ENCODE data around the gene DYNC1H1.
A peak's percentile ranks its signal among the peaks of the same experiment; 100 is the strongest.

The DYNC1H1 gene

DNA sequence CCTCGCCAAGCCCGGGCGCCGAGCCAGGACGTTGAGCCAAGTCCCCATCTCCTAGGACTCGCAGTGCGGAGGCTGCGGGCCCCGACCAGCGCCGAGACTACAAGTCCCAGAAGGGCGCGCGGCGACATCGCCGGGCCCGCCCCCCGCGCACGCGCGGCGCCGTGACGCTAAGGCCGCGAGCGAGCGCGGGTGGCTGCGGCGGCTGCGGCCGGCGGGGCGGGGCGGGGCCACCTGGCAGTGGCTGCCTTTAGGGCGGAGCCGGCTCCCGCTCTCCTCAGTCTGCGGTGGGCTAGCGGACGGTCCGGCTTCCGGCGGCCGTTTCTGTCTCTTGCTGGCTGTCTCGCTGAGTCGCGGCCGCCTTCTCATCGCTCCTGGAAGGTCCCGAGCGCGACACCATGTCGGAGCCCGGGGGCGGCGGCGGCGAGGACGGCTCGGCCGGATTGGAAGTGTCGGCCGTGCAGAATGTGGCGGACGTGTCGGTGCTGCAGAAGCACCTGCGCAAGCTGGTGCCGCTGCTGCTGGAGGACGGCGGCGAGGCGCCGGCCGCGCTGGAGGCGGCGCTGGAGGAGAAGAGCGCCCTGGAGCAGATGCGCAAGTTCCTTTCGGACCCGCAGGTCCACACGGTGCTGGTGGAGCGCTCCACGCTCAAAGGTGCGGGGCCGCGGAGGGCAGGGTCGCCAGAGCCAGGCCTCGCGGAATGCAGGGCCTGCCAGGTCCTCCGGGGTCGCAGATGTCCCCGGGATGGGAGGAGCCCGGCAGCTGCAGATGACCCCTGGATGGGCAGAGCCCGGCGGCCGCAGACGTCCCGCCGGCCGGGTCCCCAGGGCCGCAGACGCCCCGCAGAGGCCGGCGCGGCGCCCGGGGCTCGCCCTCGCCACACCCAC lies at the start of gene DYNC1H1:
Gene DYNC1H1 (plus strand): TSS at position 277 of the 884 bp plus-strand sequence. CDS start 119 bp downstream, at position 396.
- peak; percentile 88 for DNase-seq

DNA sequence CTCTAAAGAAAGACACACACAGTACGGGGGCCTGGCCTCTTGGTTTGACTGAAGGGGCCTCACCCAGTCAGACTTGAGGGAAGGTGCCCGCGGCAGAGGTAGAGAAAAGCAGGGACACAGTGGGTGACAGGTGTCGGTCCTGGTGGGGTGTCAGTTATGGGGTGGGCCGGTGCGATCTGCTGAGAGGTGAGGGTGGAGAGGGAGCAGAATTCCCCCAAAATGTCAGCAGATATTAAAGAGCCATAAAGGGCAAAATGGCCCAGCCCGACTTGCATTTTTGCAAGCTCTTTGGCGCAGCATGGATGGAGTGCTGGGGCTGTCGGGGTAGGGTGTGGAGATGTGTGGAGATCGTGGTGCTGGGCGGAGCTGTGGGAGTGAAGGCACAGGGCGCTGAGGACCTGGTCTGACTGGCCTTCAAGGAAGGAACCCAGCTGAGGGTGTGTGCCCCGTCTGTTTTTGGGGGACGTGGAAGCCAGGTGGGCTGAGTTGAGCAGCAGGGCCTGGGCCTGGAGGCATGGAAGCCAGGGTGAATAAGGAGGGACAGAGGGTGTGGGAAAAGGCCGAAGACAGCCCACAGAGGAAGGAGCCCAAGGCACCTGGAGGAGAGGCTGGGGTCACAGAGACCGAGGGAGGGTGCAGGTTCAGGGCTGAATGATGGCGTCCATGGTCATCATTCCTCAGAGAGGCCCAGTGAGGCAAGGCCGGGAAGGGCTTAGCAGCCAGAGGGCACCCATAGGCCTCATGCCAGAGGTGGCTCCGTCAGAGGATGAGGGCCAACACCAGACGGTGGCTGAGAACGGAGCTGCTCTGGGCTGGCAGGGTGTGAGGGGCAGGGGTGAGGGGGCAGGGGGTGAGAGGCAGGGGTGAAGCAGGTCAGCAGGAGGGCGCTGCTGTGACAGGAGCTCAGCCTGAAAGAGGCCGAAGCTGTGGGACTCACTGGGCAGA lies 48.2 kb upstream of the DYNC1H1 start:
- no peak for DNase-seq

DNA sequence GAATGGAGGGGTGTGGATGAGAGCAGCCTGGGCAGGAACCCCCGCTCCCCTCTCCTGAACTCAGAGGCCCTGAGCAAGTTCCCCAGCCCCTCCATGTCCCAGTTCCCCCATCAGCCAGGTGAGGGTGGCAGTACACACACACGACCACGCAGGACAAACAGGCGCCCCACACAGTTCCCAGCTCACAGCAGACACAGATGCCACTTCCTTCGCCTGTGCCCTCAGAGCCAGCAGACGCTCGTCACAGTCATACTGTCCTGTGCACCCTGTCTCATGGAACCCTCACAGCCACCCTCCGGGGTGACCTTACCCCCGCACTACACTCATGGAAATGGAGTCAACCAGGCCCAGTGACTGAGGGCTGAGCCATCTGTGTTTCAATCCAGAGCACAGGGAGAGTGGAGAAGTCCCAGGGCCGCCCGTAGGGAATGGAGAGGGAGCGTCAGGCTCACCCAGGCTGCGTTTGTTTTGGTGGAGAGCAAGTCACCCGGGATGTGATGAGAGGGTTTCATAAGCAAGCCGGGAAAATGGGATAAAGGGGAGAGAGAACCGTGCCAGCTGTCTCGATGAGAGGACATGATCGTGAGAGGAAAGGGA lies 47.5 kb upstream of the DYNC1H1 start:
- DNase-seq, result no peak

DNA sequence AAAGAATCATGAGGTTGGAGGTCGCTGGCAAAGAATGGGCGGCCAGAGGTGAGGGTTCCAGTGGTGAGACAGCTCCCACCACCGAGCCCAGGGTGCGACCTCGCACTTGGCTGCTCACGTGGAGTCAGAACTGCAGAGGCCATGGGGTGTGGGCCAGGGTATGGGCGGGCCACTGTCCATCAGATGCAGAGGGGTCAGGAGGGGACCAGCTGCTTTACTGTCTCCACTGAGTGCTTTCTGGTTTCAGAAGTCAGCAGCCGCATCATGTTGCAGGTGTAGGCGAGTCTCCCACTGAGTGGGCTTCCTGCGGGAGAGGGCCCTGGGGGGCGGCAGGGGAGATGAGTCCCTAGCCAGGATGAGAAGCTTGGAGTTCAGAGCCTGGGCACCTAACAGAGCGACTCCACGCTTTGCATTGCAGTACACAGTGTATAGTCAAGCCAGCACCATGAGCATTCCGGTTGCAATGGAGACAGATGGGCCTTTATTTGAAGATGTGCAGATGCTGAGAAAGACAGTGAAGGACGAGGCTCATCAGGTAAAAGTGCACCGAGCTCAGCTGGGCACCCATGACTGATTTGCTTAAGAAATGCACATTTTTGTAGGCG lies 46.9 kb upstream of the DYNC1H1 start:
- no peak for DNase-seq

DNA sequence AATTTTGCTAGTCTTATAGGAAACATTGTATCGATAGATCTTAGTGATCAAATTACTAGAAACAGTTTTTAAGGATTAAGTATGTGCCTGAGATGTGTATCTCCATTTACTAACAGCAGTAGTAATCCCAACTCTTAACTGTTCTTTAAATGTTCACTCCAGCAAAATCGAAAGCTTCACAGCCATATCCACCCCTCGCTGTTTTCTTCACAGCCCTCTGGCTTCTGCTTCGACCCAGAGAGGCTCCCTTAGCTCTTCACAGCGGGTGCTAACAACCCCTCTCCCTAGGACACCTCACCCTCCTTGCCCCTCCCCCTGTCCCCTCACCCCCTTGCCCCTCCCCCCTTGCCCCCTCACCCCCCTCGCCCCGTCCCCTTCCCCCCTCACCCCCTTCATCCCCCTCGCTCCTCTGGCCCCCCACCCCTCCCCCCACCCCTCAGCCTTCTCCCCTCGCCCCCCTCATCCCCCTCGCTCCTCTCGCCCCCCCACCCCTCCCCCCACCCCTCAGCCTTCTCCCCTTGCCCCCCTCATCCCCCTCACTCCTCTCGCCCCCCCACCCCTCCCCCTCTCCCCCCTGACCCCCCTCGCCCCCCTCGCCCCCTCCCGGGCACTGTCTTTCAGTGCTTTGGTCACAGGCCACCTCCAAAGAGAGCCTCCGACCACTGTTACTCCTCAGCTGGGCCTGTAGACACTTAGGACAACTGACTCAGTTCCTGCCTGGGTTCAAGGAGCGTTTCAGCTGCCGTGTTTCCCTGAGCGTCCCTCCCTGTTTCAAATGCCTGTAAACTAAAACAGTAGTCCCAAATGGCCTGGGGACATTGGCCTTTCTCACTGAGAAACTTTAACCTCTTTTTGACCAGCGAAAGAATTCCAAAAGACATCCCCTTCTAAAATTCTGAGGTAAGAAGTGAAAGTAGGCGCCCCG lies 46.0 kb upstream of the DYNC1H1 start:
- no peak for DNase-seq

DNA sequence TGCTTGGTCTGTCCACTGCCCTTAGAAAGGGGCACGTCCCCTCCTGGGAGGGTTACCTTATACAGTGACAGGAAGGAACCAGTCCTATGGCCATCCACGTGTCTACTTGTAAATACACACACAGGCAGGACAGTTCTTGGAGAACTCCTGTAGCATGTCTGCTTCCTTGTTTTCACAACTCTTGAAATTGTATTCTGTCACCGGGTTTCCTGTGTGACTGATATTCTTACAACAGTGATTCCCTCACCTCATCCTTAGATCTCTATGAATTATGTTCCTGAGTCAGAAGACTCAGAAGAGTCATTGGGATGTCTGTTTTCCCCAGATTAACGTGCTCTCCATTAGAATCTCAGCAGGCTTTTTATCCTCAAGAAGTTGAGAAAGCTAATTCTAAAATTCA lies 44.1 kb upstream of the DYNC1H1 start:
- DNase-seq, result no peak

DNA sequence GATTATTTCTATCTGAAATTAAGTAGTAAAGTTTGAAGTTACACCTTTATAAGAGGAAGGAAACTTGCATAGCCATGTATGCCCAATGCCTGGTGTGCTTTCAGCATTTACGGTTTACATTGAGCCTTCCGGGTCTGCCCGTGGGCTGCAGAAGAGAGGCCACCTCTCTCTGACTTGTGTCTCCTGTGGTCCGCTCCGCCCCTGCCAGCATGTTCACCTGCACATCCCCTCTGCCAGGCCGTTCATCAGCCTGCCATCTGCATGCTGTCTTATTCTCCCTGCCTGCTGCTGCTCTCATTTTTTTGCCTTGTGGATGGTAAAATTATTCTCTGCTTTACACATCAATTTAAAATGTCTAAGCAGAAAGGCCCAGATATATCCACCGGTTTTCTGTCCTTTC lies 41.5 kb upstream of the DYNC1H1 start:
- DNase-seq, result no peak

DNA sequence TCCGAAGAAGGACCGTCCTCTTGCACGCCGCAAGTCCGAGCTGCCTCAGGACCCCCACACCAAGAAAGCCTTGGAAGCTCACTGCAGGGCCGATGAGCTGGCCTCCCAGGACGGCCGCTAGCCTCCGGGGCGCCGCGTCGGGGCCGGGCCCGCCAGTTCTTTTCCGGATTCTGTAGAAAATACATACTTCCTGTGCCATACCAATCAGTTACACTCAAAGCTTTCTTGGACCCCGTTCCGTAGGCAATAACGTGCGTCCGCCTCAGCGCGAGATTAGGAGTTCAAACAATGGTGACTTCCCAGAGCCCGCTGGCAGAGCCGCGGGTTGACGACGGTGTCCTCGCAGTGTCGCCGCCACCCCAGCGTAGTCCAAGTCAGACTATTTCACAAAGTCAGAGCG lies 39.2 kb upstream of the DYNC1H1 start:
- DNase-seq, result no peak

DNA sequence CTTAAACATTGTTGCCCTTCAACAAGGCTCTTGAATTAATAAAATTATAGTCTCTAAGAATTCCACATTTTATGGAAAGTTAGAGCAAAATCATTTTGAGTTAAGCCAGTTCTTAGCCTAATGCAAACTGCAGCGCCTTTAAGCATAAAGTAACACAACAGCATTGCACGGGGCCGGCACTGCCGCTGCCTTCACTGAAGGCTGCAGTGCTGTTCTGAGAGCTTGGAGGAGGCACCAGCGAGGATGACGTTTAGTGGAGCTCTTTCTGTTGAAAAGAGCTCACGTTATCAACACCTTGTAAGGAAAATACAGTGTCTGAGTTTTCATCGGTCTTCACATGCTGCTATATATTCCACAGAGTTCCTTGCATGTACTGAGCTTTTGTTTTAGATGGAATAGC lies 38.3 kb upstream of the DYNC1H1 start:
- DNase-seq, result no peak

DNA sequence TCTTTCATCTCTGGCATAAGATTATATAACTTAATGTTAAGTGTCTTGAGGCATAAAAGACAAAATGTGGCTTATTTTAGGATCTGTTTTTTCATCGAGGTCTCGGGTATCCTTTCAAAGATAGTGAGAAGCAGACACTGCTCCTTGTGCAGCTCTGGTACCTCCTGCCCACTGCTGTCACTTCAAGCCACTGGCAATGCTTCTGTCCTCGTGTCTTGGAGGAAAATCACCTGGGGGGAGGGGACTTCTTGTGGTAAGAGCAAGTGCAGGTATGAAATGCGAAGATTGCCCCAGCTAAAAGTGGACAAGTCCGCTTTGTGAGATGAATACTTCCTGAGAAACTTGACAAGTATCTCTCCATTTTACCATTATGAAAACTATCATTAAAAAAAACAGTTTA lies 37.8 kb upstream of the DYNC1H1 start:
- DNase-seq, result no peak

DNA sequence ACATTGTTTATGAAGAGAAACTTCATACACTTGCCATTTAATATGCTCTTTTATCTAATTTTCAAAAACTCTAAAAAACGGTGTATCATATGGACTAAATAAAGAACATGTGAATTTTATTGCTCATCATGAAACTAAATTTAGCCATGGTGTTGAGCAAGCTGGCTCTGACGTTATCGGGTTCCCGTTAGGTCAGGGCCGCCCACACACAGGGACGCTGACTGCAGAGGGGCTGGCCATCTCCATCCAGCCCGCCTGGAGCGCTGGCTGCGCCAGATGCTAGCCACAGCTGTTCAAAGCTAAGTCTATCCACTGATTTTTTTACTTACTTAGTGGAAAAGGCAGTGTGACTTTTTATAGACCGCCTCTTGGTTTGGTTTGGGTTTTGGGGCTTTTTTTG lies 36.5 kb upstream of the DYNC1H1 start:
- DNase-seq, result no peak

DNA sequence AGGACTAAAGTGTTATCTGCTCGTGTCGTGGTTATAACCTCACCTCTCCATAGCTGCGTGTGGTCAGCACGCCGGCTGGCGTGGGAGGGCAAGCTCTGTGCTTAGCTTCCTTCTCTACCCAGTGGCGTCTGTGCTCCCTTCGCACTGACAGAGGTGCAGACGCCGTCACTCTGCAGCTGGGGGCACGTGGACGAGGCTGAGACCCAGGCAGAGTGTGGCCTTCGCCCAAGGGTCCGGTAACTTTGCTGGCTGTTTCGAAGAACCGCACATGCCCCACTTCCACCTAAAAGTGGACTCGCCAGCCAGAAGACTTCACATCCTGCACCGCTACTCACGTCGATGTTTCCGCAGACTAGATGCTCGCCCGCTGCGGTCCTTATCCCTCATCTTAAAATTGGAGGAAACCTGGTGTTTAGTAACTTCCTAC lies 35.9 kb upstream of the DYNC1H1 start:
- no peak for DNase-seq

DNA sequence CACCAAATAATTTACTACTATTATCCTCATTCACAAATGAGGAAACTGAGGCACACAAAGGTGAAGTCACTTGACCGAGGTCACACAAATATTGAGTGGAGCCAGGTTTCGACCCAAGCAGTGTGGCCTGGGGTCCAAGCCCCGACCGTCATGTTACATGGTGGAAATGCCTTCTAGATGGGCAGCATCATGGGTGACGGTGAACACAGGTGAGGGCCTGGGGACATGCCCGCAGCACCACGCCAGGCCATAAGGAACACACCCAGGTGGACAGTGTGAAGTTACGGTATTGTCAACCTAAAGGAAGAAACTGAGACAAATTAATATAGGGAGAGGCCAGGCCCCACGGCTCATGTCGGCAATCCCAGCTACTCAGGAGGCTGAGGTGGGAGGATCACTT lies 35.3 kb upstream of the DYNC1H1 start:
- DNase-seq, result no peak

DNA sequence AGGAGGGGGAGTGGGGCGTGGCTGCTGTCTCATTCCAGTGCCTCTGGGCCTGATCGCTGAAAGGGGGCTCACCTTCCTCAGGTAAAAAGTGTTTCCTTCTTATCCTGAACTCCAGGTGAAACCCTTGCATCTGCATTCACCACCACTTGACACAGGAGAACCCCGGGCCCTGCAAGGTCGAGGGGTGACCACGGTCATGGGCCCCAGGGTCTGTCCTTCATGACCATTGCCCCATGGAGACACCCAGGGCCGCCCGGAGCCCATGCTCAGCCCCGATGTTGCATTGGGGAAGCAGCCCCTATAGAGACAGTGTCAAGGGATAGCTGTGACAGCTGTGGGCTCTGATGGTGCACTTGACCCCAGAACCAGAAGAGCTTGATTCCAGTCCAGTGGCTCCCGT lies 34.4 kb upstream of the DYNC1H1 start:
- no peak for DNase-seq

DNA sequence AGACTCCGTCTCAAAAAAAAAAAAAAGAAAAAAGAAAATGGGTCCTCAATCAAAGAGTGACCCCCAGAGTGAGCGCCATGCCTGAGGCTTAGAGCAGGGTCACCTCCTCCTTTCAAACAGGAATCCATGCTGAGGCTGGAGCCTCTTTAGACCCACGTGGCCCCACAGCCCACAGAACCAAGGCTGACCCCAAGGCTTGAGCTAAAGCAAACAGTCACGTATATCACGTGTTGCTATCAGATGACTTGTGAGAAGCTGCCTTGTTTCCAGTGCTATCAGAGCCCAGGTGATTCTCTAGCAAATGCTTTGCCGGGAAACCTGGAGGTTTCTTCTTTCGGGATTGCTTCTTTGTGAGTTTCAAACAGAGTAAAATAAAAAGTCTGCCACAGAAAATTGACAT lies 31.7 kb upstream of the DYNC1H1 start:
- no peak for DNase-seq

DNA sequence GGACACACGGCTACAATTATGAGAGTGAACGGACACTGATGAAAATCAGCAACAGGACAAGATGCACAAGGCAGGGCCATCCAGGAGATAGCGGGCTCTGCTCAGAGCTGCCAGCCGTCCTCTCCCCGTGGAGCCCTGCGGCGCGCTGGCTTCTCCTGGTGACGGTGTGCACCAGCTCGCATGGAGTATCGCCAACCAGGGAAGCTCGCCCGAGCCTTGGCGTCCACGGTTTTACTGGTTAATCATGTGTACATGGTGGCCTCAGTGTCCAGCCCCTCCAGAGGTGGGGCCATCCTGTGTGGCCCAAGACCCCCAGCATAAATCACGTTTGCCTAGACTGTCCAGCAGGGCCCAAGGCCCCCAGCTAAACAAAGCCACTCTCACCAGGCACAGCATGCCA lies 31.2 kb upstream of the DYNC1H1 start:
- no peak for DNase-seq

DNA sequence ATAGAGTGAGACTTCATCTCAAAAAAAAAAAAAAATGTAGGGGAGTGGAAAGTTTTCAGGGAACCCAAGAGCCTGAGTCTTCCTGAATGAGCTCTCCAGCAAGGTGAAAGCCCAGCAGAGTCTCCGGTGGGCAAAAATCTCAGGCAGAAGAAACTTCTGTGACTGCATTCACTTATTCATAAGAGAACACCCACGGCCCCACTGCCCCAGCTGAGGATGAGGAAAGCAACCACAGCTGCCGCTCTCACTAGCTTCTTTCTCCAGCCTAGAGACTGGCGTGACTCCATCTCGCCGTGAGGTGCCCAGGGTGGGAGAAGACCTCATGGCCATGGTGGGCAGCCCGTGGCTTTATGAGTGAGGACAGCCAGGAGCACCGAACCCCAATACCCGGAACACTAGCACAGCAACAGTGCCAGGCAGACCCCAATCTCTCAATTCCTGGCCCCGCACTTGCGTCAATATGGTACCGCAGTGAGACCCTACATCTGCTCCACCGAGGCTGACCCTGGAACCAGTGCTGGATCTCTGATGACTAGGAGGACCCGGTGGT lies 29.7 kb upstream of the DYNC1H1 start:
- DNase-seq, result no peak

DNA sequence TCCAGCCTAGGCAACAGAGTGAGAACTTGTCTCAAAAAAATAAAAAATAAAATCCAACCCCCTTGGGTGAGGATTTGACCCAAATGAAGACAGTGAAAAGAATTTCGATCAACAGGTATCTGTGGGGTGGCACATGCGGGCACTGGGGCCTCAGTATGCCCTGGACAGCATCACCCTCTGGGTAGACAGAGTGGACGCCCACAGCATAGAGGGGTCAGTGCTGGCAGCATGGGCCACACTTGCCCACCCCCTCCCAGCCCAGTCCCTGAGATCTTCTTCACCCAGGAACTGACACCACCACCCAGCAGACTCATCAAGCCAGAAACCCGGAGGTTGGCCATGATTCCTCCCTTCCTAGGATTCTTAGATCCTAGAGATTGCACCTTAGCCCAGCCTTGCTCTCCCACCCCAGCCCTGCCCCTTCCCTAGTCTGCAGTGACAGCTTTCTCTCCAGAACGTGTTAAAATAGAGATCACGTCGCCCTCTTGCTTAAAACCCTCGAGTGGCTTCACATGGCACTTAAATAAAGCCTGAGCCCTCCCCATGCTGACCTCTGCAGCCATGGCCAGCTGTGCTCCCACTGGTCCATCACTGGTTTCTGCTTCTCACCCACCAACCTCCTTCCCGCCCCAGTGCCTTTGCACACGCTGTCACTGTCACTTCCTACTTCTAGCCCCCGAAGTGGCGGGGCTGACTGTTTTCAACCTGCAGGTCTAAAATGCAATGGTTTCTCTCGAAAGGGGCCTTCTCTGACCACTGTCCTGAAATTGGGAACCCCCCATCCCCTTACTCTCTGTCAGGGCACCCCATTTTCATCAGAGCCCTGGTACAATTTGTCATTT lies 26.2 kb upstream of the DYNC1H1 start:
- no peak for DNase-seq

DNA sequence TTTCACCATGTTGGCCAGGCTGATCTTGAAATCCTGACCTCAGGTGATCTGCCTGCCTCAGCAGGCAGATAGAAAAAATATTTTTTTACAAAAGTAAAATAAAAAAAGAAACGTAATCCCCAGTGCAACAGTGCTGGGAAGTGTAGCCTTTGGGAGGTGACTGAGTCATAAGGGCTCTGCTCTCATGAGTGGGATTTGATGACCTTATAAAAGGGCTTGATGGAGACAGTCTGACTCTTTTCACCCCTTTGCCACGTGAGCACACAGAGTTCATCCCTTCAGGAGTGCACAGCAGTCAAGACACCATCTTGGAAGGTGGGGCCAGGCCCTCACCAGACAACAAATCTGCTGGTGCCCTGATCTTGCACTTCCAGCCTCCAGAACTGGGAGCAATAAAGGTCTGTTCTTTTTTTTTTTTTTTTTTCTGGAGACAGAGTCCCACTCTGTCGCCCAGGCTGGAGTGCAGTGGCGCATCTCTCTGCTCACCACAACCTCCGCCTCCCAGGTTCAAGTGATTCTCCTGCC lies 24.7 kb upstream of the DYNC1H1 start:
- no peak for DNase-seq

DNA sequence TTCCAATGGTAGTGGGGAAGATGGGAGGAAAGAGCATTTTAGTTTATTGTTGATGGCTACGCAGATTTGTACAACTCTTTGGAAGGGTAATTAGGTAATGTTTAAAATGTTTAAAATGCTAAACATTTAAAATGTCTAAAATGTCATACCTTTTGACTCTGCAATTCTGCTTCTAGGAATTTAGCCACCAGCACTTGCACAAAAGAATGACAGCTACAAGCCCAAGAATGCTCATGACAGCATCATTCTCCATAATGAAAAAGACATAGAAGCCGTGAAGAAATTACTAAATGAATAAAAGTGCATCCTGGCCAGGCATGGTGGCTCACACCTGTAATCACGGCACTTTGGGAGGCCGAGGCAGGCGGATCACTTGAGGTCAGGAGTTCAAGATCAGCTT lies 19.9 kb upstream of the DYNC1H1 start:
- no peak for DNase-seq
